CMK (cell line): ENCODE data around the gene C5AR1.
"Not testable (repeated sequence)": the region's sequence is repeated elsewhere in the genome, so short reads cannot be mapped to it uniquely, and the experiment has no call there.

Source experiments
- DNase-seq: peaks from one replicate; pipeline ENCODE4 v3.0.0-alpha.2; 2010; ENCODE audit warnings: low read depth

The C5AR1 gene

DNA sequence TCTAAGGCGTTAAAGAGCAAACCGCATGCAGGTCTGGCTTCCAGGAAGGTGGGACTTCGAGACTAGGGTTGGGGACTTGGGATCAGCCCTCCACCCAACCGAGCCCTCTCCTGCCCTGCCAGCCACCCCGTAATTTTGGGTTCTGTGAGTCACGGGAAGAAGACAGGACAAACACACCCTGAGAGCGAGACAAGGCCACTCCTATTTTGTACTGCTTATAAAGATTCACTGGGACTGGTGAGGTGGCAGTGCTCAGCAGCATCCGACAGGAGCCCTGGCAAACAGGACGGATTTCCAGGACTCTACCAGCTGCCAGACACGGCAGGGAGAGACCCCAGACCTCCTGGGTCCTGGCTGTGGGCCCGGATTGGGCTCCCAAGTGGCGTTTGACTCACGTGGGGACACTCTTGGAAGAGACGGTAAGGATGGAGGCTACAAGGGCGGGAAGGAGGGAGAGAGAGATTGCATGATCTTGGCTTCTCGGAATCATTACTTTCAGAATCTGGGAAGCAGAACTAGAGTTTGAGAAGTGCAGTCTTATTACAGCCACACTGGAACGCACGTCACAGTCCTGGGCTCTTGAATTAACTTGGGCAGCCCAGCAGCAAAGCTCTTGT, 22.4 kb downstream of the C5AR1 start, which contains the start of gene C5AR2:
Gene C5AR2, plus strand, starts transcription at position 245 of the 617 bp plus-strand sequence. CDS start 8,625 bp downstream, outside the sequence.
- no peak for DNase-seq

DNA sequence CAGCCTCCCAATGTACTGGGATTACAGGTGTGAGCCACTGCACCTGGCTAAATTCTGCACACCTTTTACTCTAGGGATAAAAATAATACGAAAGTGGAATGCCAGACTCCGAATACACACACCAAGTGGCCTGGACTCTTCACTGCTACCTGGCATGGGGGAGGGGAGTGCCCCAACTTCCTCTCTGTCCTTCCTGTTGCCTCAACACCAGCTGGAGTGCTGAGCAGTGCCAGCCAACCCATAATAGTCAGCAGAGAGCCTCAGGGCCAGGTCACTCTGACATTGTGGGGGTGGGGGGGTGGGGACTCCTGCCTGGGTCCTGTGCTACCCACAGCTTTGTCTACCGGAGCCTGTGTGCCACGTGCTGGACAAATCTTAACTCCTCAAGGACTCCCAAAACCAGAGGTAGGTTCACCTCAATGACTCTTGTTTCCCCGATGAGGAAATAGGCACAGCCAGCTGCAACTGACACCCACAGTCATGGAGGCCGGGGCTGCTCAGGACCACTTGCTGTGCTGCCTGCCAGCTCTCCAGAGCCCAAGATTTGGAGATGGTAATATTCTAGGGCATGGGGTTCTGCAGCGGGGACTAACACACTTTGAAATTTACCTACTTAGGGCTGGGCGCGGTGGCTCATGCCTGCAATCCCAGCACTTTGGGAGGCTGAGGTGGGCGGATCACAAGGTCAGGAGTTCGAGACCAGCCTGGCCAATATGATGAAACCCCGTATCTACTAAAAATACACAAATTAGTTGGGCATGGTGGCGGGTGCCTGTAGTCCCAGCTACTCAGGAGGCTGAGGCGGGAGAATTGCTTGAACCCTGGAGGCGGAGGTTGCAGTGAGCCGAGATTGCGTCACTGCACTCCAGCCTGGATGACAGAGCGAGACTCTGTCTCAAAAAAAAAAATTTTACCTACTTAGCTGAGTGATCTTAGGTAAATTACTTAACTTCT, 27.4 kb downstream of the C5AR1 start:
- peak; percentile 85 for DNase-seq

GRCh38 chr19:47339196-47339880, 29.7 kb downstream of the C5AR1 start:
- DNase-seq, result no peak

GRCh38 chr19:47340477-47341208, 31.0 kb downstream of the C5AR1 start:
- no peak for DNase-seq

DNA sequence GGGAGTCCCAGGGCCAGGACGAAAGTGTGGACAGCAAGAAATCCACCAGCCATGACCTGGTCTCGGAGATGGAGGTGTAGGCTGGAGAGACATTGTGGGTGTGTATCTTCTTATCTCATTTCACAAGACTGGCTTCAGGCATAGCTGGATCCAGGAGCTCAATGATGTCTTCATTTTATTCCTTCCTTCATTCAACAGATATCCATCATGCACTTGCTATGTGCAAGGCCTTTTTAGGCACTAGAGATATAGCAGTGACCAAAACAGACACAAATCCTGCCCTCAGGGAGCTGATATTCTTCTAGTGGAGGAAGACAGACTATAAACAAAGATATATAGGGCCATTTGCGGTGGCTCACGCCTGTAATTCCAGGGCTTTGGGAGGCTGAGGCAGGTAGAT, 32.1 kb downstream of the C5AR1 start:
- DNase-seq, result no peak

GRCh38 chr19:47343194-47343802, 33.6 kb downstream of the C5AR1 start:
- no peak for DNase-seq

GRCh38 chr19:47344425-47344824, 34.8 kb downstream of the C5AR1 start:
- no peak for DNase-seq

- not testable (repeated sequence) for DNase-seq
Observed at GRCh38 chr19:47346024-47346423, 36.4 kb downstream of the C5AR1 start.

DNA sequence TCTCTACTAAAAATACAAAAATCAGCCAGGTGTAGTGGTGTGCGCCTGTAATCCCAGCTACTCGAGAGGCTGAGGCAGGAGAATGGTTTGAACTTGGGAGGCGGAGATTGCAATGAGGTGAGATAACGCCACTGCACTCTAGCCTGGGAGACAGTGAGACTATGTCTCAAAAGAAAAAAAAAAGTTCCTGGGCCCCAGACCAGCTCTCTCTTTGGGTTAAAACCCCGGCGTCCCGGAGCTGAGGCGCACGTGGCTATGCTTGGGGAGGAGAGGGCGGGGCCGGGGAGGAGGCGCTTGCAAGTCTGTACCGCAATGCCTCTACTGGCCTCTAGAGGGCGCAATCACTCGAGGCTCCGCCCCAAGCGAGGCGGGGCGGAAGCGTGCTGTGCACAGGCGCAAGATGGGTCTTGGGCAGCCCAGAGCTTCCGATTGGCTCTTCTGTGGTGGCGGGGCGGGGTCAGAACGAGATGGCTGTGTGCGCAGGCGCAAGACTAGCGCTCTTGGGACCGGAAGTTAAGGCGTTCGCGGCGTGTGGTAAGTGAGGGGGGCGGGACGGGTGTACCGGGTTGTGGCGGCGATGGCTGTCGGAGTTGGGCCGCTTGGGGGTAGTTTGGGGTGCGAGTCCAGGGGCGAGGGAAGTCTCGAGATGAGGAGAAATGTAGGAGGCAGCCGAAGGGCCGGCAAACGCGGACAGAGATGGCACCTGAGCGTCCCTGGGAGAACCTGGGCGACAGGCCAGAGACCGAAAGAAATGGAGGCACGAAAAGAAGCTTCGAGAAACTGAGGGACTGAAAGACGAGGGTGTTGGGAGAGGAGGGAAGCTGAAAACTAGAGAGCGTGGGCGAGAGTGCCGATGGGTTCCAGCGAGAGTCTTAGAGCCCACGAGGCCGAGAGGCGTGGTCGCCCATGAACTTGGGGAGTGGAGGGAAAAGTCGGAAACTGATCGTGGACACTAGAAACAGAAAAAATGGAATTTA, 39.4 kb downstream of the C5AR1 start, which contains the start of gene DHX34:
Gene DHX34, plus strand, starts transcription at position 497 of the 977 bp plus-strand sequence. CDS start 3,716 bp downstream, outside the sequence.
- peak; percentile 100 for DNase-seq

GRCh38 chr19:47350630-47351029, 41.0 kb downstream of the C5AR1 start:
- no peak for DNase-seq

DNA sequence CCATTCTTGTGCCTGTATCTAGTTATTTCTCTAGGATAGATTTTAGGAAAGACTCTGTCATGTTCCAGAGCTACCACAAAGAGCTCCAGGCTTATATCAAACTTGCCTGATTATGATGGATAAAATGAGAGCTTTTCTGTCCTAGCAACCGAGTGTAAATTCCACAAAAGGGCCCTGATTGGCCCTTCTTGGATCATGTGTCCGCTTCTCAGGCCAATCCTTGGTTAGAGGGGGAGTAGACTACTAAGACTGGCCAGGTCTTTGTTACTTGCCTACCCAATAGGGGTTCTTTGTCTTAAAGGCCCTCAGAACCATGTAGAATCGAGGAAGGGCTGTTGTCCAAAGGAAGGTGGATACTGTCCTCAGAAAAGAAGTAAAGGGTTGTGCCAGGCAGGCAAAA, 41.9 kb downstream of the C5AR1 start:
- DNase-seq, result no peak

DNA sequence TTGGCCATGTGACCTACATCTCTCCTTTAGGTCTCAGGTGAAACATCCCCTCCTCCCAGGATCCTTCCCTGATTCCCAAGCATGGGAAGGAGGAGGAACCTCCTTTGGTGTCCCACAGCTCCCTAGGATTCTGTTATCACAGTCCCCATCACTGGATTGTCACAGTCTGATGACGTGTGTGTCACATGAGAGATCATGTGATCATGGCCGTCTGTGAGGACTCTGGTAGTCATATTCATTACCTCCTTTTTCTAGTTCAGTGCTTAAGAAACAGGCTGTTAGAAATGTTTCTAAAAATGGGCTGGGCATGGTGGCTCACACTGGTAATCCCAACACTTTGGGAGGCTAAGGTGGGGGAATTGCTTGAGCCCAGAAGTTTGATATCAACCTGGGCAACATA, 42.4 kb downstream of the C5AR1 start:
- DNase-seq, result no peak

DNA sequence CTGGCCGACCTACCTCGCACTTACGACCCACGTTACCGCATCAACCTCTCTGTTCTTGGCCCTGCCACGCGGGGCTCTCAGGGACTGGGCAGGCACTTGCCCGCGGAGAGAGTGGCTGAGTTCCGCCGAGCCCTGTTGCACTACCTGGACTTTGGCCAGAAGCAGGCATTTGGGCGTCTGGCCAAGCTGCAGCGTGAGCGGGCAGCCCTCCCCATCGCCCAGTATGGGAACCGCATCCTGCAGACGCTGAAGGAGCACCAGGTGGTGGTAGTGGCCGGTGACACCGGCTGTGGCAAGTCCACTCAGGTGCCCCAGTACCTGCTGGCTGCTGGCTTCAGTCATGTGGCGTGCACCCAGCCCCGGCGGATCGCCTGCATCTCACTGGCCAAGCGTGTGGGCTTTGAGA, 43.6 kb downstream of the C5AR1 start:
- DNase-seq, result no peak

DNA sequence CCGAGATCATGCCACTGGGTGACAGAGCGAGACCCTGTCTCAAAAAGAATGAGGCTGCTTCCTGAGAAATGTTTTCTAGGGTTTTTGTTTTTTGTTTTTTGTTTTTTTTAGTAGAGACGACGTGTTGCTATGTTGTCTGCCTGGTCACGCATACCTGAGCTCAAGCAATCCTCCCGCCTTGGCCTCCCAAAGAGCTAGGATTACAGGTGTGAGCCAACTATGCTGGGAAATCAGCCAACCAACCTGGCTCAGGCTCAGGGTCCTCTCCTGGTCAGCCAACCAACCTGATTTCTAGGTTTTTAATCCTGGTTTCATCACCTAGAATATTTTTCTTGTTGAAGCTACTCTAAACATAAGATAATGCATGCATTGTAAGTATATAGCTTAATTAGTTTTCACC, 47.2 kb downstream of the C5AR1 start:
- DNase-seq, result no peak

- DNase-seq, result no peak
Observed at GRCh38 chr19:47357788-47358680, 48.4 kb downstream of the C5AR1 start.

DNA sequence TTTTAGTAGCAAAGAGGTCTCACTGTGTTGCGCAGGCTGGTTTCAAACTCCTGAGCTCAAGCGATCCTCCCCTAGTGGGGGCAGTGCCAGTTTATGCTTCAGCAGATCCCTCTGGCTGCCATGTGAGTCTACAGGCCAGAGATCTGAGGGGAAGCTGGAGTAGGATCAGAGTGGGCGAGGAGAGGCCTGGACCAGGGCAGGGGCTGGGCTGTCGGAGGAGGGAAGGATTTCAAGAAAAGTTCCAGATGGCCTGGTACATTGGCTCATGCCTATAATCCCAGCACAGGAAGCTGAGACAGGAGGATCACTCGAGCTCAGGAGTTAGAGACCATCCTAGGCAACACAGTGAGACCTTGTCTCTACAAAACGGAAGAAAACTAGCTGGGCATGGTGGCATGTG, 49.3 kb downstream of the C5AR1 start:
- no peak for DNase-seq

DNA sequence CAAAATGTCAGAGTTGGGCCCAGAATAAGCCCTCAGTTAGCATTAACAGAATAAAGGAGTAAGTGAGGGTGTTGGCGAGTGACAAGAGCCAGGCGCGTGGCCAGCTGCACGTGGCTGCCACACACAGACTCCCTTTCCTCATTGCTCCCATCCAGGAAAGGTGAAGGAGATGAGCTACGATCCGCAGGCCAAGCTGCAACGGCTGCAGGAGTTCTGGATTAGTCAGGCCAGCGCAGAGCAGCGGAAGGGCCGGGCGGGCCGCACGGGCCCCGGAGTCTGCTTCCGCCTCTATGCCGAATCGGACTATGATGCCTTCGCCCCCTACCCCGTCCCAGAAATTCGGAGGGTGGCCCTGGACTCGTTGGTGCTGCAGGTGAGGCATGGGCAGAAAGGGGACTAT, 52.7 kb downstream of the C5AR1 start:
- DNase-seq, result no peak

DNA sequence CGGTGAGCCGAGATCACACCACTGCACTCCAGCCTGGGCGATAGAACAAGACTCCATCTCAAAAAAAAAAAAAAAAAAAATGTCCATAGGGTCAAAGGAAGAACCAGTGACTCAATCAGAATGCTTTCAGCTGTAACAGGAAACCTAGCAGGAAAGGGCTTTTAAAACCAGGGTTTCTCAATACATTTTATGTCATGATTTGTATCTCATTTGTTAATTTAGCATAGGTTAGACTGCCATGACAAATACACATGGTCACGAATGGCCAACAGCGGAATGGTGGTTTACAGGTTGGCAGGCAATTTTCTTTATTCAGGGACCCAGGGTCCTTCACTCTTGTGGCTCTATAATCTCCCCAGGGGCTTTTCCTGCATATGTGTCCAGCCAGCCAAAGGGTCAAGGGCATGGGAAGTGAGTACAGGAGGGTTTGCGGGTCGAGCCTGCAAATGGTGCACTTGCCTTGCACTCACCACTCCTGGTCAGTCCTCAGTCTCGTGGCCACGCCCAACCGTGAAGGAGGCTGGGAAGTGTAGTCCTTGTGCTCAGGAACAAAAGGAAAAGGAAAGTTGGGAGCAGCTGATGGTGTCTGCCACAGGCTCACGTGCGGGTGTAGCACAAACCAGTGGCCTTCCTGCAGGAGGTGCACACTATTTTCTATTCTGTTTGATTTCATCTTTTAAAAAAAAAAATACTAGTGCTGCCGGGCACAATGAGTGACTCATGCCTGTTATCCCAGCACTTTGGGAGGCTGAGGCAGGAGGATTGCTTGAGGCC, 54.3 kb downstream of the C5AR1 start:
- DNase-seq, result no peak
